ENCODE measurements around the gene KCNK3. TPM values are rescaled to one million over a fixed set of nuclear protein-coding genes. Genes with fewer than 3 reads are reported as not detected.
A peak's percentile ranks its signal among the peaks of the same experiment; 100 is the strongest.

Gene KCNK3
- total and polyA plus RNA-seq, 2 donors from 2014 or later: 2.1 to 8.1 TPM

DNA sequence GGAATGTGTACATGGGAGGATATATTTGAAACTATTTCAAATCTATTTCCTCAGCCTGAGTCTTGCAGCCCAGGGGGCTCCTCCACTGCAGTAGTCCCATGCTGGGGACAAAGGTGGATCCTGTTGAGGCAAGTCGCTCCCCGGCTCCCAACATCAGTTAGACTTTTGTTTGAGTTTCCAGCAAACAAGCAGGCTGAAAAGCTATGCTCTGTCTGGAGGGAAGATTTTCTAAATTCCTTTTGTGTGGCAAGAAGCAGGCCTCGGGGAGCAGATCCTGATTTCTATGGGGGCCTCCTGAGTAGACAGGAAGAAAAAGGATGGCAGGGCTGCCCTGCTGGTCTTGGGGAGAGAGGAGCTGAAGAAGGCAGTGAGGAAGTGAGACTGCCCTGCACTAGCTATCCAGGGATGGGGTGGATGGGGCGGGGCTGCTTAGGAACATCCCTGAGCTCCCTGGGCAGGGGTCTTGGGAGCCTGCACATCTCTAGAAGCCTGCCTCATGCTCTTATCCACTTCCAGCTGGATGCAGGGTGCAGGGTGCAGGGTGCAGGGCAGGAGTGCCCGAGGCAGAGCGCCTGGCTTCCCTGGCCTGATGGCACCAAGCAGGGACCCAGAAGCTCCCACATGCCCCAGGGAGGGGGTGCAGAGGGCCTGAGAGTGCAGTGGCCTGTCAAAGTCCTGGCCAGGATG is 45.4 kb upstream of the KCNK3 start:
- Histone ChIP-seq H3K4me1 (ENCODE audit: control insufficient read depth in 2 of 3, insufficient read depth in 2 of 3, low read depth in 1 of 3, low read length in 3 of 3) (no peaks in the 10 kb centered on the region), H3K27me3 (ENCODE audit: control insufficient read depth, insufficient read depth, low read length) (no peaks in the 10 kb centered on the region), H3K36me3 (ENCODE audit: control insufficient read depth in 2 of 3, insufficient read depth in 3 of 3, low read length in 3 of 3) (no peaks in the 10 kb centered on the region), H3K9ac (ENCODE audit: low read length in 3 of 3) (no peak overlapping the region), H3K27ac (ENCODE audit: low read depth in 2 of 2, low read length in 2 of 2) (no peak overlapping the region), H3K4me3 (ENCODE audit: low read length in 3 of 3) (no peak overlapping the region), H3K9me3 (ENCODE audit: control insufficient read depth in 2 of 3, insufficient read depth in 1 of 3, low read length in 3 of 3) (no peaks in the 10 kb centered on the region)
- DNase-seq (peak in 1 of 5 donors; percentile 20), FAIRE-seq (no peak)
- TF ChIP-seq CTCF (IDR thresholded peaks at IDR 0.05; ENCODE audit: borderline replicate concordance, extremely low read depth, insufficient read depth): no peak
- intact Hi-C loops (cut with DNase I): no loop called here

- FAIRE-seq (no peak), DNase-seq (peak in 1 of 5 donors; percentile 20)
- intact Hi-C loops (cut with DNase I): no loop called here
- no peak for TF ChIP-seq CTCF (IDR thresholded peaks at IDR 0.05; ENCODE audit: borderline replicate concordance, extremely low read depth, insufficient read depth)
- Histone ChIP-seq H3K9me3 (ENCODE audit: control insufficient read depth in 2 of 3, insufficient read depth in 1 of 3, low read length in 3 of 3) (no peaks in the 10 kb centered on the region), H3K27ac (ENCODE audit: low read depth in 2 of 2, low read length in 2 of 2) (no peak overlapping the region), H3K4me3 (ENCODE audit: low read length in 3 of 3) (no peak overlapping the region), H3K4me1 (ENCODE audit: control insufficient read depth in 2 of 3, insufficient read depth in 2 of 3, low read depth in 1 of 3, low read length in 3 of 3) (no peaks in the 10 kb centered on the region), H3K9ac (ENCODE audit: low read length in 3 of 3) (no peak overlapping the region), H3K36me3 (ENCODE audit: control insufficient read depth in 2 of 3, insufficient read depth in 3 of 3, low read length in 3 of 3) (no peaks in the 10 kb centered on the region), H3K27me3 (ENCODE audit: control insufficient read depth, insufficient read depth, low read length) (no peaks in the 10 kb centered on the region)
Measured at GRCh38 chr2:26647981-26648380, 44.5 kb upstream of the KCNK3 start.

DNA sequence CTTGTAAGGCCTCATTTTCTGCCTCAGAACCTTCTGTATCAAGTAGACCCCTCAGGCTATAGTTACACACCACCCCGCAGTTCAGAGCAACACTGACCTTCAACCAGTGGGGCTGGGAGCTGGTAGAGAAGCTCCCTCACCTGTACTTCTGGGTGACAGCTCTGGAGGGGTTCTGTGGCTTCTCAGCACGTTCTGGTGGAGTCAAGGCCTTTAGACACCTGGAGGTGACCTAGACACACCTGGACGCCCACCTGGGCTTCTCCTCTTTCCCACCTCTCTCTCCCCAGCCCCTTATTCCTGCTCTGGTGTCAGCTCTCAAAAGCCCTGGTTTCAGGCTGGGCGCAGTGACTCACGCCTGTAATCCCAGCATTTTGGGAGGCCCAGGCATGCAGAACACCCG is 44.0 kb upstream of the KCNK3 start:
- FAIRE-seq (no peak), DNase-seq (peak in 1 of 5 donors; percentile 29)
- Histone ChIP-seq H3K27me3 (ENCODE audit: control insufficient read depth, insufficient read depth, low read length) (no peaks in the 10 kb centered on the region), H3K9ac (ENCODE audit: low read length in 3 of 3) (no peak overlapping the region), H3K4me3 (ENCODE audit: low read length in 3 of 3) (no peak overlapping the region), H3K36me3 (ENCODE audit: control insufficient read depth in 2 of 3, insufficient read depth in 3 of 3, low read length in 3 of 3) (no peaks in the 10 kb centered on the region), H3K9me3 (ENCODE audit: control insufficient read depth in 2 of 3, insufficient read depth in 1 of 3, low read length in 3 of 3) (no peaks in the 10 kb centered on the region), H3K27ac (ENCODE audit: low read depth in 2 of 2, low read length in 2 of 2) (no peak overlapping the region), H3K4me1 (ENCODE audit: control insufficient read depth in 2 of 3, insufficient read depth in 2 of 3, low read depth in 1 of 3, low read length in 3 of 3) (no peaks in the 10 kb centered on the region)
- intact Hi-C loops (cut with DNase I): no loop called here
- no peak for TF ChIP-seq CTCF (IDR thresholded peaks at IDR 0.05; ENCODE audit: borderline replicate concordance, extremely low read depth, insufficient read depth)

DNA sequence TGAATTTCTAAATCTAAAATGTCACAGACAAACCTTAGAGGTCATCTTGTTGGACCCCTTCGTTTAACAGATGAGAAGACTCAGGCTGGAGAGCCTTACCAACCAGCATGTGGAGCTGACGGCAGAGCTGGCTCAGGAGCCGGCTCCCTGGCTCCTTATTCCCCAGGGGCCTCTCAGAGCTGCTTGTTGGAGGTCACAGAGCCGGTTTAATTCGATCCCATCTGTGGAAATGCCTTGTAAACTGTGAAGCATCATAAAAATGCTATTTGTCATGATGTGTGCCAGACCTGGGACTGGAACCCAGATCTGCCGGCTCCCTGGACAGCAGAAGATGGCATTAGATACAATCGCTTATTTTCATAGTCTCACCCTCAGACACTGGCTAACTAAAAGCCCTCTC is 43.2 kb upstream of the KCNK3 start:
- peak in 1 of 5 donors; percentile 23 for DNase-seq
- Histone ChIP-seq H3K27me3 (ENCODE audit: control insufficient read depth, insufficient read depth, low read length) (no peaks in the 10 kb centered on the region), H3K36me3 (ENCODE audit: control insufficient read depth in 2 of 3, insufficient read depth in 3 of 3, low read length in 3 of 3) (no peaks in the 10 kb centered on the region), H3K9ac (ENCODE audit: low read length in 3 of 3) (no peak overlapping the region), H3K4me1 (ENCODE audit: control insufficient read depth in 2 of 3, insufficient read depth in 2 of 3, low read depth in 1 of 3, low read length in 3 of 3) (no peaks in the 10 kb centered on the region), H3K27ac (ENCODE audit: low read depth in 2 of 2, low read length in 2 of 2) (no peak overlapping the region), H3K4me3 (ENCODE audit: low read length in 3 of 3) (no peak overlapping the region), H3K9me3 (ENCODE audit: control insufficient read depth in 2 of 3, insufficient read depth in 1 of 3, low read length in 3 of 3) (no peaks in the 10 kb centered on the region)
- intact Hi-C loops (cut with DNase I): no loop called here
- no peak for FAIRE-seq
- no peak for TF ChIP-seq CTCF (IDR thresholded peaks at IDR 0.05; ENCODE audit: borderline replicate concordance, extremely low read depth, insufficient read depth)
